Kidney (tissue), 14 donors: ENCODE data around the gene TRMT1. TPM values are rescaled to one million over a fixed set of nuclear protein-coding genes. Genes with fewer than 3 reads are reported as not detected.

ENCODE experiments used
- DNase-seq, 5 donors: peaks; one replicate each; pipeline ENCODE4 v3.0.0-alpha.2; 2013 to 2020
- FAIRE-seq: peaks from 2 replicates; lab custom pipeline; 2012; peaks lifted over from hg19 to GRCh38; lab: Jason Lieb, UNC
- H3K27ac ChIP-seq, 2 donors: one replicate each; pipeline ENCODE4 v1.7.0; 2013; ENCODE audit warnings: low read depth in 2 of 2, low read length in 2 of 2, inconsistent platforms in 1 of 2
- H3K27me3 ChIP-seq: one replicate; pipeline ENCODE4 v1.7.1; 2013; ENCODE audit warnings: low read length, inconsistent platforms; ENCODE audit not compliant: control insufficient read depth, insufficient read depth
- H3K36me3 ChIP-seq, 3 donors: one replicate each; pipeline versions ENCODE4 v1.7.0 to v1.7.1; 2013; ENCODE audit warnings: low read length in 3 of 3, control low read depth in 1 of 3, inconsistent platforms in 1 of 3; ENCODE audit not compliant: insufficient read depth in 3 of 3, control insufficient read depth in 2 of 3
- H3K4me1 ChIP-seq, 3 donors: one replicate each; pipeline versions ENCODE4 v1.7.0 to v1.7.1; 2013; ENCODE audit warnings: low read length in 3 of 3, inconsistent platforms in 1 of 3, low read depth in 1 of 3; ENCODE audit not compliant: control insufficient read depth in 2 of 3, insufficient read depth in 2 of 3
- H3K4me3 ChIP-seq, 3 donors: one replicate each; pipeline versions ENCODE4 v1.7.0 to v1.8.1; 2013; ENCODE audit warnings: low read length in 3 of 3, control low read depth in 1 of 3, inconsistent platforms in 1 of 3
- H3K9ac ChIP-seq, 3 donors: one replicate each; pipeline versions ENCODE4 v1.7.0 to v1.7.1; 2013; ENCODE audit warnings: low read length in 3 of 3, control low read depth in 1 of 3, inconsistent platforms in 1 of 3
- H3K9me3 ChIP-seq, 3 donors: one replicate each; pipeline versions ENCODE4 v1.7.0 to v1.7.1; 2013; ENCODE audit warnings: low read length in 3 of 3, control low read depth in 1 of 3, inconsistent platforms in 1 of 3; ENCODE audit not compliant: control insufficient read depth in 2 of 3, insufficient read depth in 1 of 3
- intact Hi-C: fragments of 100-400 bp; cut with DNase I; formaldehyde crosslinking; loops from one replicate; pipeline ENCODE4 v1.11.1; 2022
- polyA plus RNA-seq: library from polyadenylated mRNA; stranded (reverse); fragments of 350-450 nt; fragmentation: Illumina TruSeq; extraction: RNeasy Lipid Tissue Mini Kit (QIAGEN cat#74804); gene quantifications from one replicate; pipeline ENCODE4 v1.2.3, GENCODE V29; 2014; ENCODE audit warnings: low read depth, low replicate concordance; ENCODE audit not compliant: insufficient read depth
- total RNA-seq: library from RNA; stranded (reverse); fragmentation: NEBNext Ultra II Directional; extraction: Animal tissue kit (Norgen Biotek cat#: 25700); gene quantifications from one replicate; pipeline ENCODE4 v1.2.1, GENCODE V29; 2021
- TF ChIP-seq, protein P1 (sequence below): IDR thresholded peaks from 3 replicates; pipeline ENCODE4 v1.5.1; 2012; ENCODE audit warnings: mild to moderate bottlenecking, moderate library complexity, borderline replicate concordance; ENCODE audit not compliant: insufficient read depth; ENCODE audit errors: extremely low read depth
- donor health status: control.
- donor health status: control.
- donor health status: control.
- donor health status: control.
- donor health status: control.
- donor health status: DM: yes; HTN: yes; CAD: no.
- donor health status: Normal renal cell carcinoma (clear cell type).

Gene TRMT1
- total and polyA plus RNA-seq, 2 donors from 2014 or later, result 22.7 to 40.0 TPM

DNA sequence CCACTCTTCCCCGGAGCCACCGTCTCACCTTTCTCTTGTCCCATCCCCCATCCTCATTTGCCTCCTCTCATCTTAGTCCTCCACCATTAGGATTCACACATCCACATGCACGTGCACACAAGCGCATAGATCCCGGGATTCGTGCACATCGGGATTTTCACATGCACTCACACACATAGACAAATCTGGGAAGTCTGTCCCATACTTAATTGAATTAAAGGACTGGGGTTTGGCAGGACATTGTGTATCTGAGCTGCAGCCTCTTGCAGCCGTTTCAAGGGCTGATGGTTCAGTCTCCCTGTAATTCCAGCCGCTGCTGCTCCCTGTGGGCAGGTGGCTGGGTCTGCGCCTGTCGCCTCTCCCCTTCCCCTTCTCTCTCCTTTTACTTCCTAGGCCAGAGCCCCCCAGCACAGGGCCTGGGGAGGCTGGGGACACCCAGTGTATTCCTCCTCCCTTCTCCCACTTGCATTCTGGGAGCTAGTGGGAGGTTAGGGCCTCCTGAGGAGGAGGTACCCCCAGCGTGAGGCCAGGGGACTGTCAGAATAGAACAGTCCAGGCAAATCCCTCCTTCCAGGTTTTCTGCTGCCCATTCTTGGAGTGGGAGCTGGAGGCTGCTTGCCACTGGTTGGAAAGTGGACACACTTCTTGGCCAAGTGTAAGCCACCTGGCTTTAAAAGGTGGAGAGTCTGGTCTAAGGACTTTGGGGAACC, 57.4 kb downstream of the TRMT1 start:
- peaks cover 6% of the 10 kb centered on the region for H3K27me3 ChIP-seq
- no peaks in the 10 kb centered on the region for H3K9me3 ChIP-seq
- FAIRE-seq (no peak), DNase-seq (no peak)
- TF ChIP-seq, protein P1, sequence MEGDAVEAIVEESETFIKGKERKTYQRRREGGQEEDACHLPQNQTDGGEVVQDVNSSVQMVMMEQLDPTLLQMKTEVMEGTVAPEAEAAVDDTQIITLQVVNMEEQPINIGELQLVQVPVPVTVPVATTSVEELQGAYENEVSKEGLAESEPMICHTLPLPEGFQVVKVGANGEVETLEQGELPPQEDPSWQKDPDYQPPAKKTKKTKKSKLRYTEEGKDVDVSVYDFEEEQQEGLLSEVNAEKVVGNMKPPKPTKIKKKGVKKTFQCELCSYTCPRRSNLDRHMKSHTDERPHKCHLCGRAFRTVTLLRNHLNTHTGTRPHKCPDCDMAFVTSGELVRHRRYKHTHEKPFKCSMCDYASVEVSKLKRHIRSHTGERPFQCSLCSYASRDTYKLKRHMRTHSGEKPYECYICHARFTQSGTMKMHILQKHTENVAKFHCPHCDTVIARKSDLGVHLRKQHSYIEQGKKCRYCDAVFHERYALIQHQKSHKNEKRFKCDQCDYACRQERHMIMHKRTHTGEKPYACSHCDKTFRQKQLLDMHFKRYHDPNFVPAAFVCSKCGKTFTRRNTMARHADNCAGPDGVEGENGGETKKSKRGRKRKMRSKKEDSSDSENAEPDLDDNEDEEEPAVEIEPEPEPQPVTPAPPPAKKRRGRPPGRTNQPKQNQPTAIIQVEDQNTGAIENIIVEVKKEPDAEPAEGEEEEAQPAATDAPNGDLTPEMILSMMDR, result no peak
- peaks cover 0 to 30% (median 14%) of the 10 kb centered on the region in 3 donors for H3K4me1 ChIP-seq
- H3K4me3 ChIP-seq, result no peak overlapping the region
- H3K9ac ChIP-seq, result no peak overlapping the region
- no peaks in the 10 kb centered on the region for H3K36me3 ChIP-seq
- intact Hi-C loops, result no loop called here
- no peak overlapping the region for H3K27ac ChIP-seq

DNA sequence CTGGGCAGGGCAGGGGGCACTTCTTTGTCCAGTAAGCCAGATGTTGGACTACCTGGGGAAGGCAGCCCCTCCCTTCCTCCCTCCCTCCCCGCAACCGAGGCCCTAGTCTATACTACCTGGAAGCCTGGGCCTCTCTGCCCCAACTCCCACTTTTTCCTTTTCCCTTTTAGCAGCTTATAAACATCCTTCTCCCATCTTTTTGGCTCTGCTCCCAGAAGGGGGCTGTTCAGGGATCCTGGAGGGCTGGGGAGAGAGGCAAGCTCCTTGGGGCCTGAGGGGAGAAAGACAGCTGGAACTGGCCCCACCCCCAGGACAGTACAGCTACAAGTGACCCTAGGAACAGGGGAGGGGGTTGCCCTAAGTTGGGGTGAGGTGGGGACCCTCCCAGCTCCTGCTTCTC, 58.8 kb downstream of the TRMT1 start:
- no peak overlapping the region for H3K9ac ChIP-seq
- TF ChIP-seq, protein P1, result no peak

DNA sequence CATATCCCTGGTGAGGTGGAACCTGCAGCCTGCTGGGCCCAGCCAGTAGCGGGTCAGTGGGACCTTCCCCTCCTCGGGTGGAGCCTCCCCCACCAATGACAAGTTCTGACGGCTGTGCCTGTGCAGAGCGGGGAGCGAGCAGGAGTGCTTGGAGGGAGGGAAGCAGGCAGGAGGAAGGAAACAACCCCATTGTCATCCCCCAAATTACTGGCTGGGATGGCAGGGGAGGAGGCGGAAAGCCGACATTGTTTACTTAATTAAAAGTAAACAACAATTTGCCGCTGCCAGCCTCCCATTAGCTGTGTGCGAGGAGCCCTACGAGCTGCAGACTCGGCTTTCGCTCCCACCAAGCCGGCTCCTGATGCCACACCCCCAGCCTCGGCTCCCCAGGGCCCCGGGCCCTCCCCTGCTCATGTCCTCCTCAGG, 59.4 kb downstream of the TRMT1 start:
- Histone ChIP-seq H3K4me3 (no peak overlapping the region), H3K27me3 (peaks cover 4% of the 10 kb centered on the region), H3K9me3 (no peaks in the 10 kb centered on the region), H3K36me3 (no peaks in the 10 kb centered on the region), H3K27ac (peak overlapping the region in 1 of 2 donors; percentile 39), H3K4me1 (peaks cover 0 to 48% (median 27%) of the 10 kb centered on the region in 3 donors), H3K9ac (no peak overlapping the region)
- FAIRE-seq (no peak), DNase-seq (no peak)
- intact Hi-C loops, result no loop called here
- TF ChIP-seq, protein P1, result no peak

More for the DNA sequence above, 58.8 kb downstream of the TRMT1 start:
- no peak for FAIRE-seq
- Histone ChIP-seq H3K27me3 (peaks cover 6% of the 10 kb centered on the region), H3K4me1 (peaks cover 0 to 42% (median 21%) of the 10 kb centered on the region in 3 donors), H3K4me3 (no peak overlapping the region), H3K27ac (no peak overlapping the region), H3K9me3 (no peaks in the 10 kb centered on the region), H3K36me3 (no peaks in the 10 kb centered on the region)
- intact Hi-C loops, result no loop called here
- DNase-seq, result peak in 2 of 5 donors; percentile 43 to 89
